Measurements from ENCODE around the gene BEX4.
A peak's percentile ranks its signal among the peaks of the same experiment; 100 is the strongest.

DNA sequence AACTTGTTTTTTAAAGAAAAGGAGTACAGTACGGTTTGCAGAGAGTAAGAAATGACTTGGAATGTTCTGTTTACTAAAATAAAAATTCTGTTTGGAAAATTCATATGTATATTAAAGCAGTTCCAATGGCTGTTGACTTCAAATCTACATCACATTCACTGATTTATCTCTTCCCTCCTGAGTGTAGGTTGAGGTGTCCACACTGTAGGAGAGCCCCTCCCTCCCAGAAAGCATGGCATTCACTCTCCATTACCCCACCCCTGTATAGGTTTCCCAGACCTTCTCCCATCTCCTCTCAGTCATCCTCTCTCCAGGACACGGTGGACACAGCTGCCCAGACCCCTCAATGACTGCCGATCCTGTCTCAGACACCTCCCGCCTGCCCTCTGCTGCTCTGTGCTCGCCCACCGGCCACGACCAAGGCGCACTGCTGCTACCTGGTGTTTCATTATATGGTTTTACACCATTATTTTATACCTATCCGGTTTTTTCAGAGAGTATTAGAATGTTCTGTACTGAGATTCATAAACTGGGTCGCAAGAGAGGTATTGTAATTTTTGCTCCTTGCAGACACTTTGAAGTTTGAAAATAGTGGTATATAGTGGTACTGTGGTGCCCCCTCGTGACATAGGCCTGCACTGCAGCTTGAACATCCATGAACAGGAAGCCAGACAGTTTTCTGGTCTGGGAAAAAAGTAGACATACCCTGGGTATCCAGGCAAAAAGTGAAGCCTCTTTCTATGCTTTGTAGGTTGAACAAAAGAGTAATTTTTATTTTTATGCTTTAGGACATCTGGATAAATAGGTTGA is 38.8 kb upstream of the BEX4 start:
- TF ChIP-seq, protein P1, sequence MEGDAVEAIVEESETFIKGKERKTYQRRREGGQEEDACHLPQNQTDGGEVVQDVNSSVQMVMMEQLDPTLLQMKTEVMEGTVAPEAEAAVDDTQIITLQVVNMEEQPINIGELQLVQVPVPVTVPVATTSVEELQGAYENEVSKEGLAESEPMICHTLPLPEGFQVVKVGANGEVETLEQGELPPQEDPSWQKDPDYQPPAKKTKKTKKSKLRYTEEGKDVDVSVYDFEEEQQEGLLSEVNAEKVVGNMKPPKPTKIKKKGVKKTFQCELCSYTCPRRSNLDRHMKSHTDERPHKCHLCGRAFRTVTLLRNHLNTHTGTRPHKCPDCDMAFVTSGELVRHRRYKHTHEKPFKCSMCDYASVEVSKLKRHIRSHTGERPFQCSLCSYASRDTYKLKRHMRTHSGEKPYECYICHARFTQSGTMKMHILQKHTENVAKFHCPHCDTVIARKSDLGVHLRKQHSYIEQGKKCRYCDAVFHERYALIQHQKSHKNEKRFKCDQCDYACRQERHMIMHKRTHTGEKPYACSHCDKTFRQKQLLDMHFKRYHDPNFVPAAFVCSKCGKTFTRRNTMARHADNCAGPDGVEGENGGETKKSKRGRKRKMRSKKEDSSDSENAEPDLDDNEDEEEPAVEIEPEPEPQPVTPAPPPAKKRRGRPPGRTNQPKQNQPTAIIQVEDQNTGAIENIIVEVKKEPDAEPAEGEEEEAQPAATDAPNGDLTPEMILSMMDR (IDR thresholded peaks at IDR 0.05), result peak in 4 of 6 experiments; percentile 51 to 67 (median 62)
- TF ChIP-seq POLR2A (IDR thresholded peaks at IDR 0.05), result no peak

Data from thyroid gland (tissue), 4 donors.